B cell (primary cell): ENCODE results near the gene IFNL3. TPM values are rescaled to one million over a fixed set of nuclear protein-coding genes. Genes with fewer than 3 reads are reported as not detected.

Experiments used
- ATAC-seq: fragments of 200-7000 bp; cut with Tn5 transposase; one replicate; pipeline ENCODE4 v1.10.0; 2021; ENCODE audit warnings: low read depth, mild to moderate bottlenecking, moderate number of reproducible peaks, moderate library complexity
- CTCF ChIA-PET: fragments of 350-600 bp; sonication (Branson Sonifier 250); formaldehyde crosslinking; loops from one replicate; lab custom pipeline; 2021; ENCODE audit warnings: antibody characterized with exemption, inconsistent platforms; lab: Charles Lee
- POLR2A ChIA-PET: fragments of 350-600 bp; sonication (Branson Sonifier 250); formaldehyde crosslinking; loops from one replicate; lab custom pipeline; 2021; ENCODE audit warnings: antibody characterized with exemption; lab: Charles Lee
- DNase-seq: peaks from one replicate; pipeline ENCODE4 v3.0.0; 2013
- H2AFZ ChIP-seq: 2 replicates; pipeline ENCODE4 v1.6.1; 2012; ENCODE audit warnings: mild to moderate bottlenecking, low read depth, low read length; ENCODE audit not compliant: insufficient read depth, poor library complexity, severe bottlenecking
- H3K27ac ChIP-seq, 2 donors: 1 replicate in 1 of 2; 2 replicates in 1 of 2; pipeline ENCODE4 v1.5.1; 2012 to 2013; ENCODE audit warnings: low read length in 2 of 2, mild to moderate bottlenecking in 2 of 2, moderate library complexity in 1 of 2
- H3K27me3 ChIP-seq, 4 experiments: fragments of 200-600 bp in 1 of 4; sonication (generic) in 1 of 4; replicated peaks in 1 of 4; 1 replicate in 2 of 4; 2 replicates in 2 of 4; pipeline versions ENCODE4 v1.6.1 to v1.7.0; 2013 to 2016; ENCODE audit warnings: low read length in 3 of 4, mild to moderate bottlenecking in 2 of 4, mixed read lengths in 1 of 4, moderate library complexity in 1 of 4; ENCODE audit not compliant: insufficient read depth in 4 of 4, control insufficient read depth in 3 of 4; ENCODE audit errors: control extremely low read depth in 1 of 4
- H3K36me3 ChIP-seq, 2 experiments: replicated peaks in 1 of 2; 1 replicate in 1 of 2; 2 replicates in 1 of 2; pipeline versions ENCODE4 v1.6.1 to v1.7.1; 2013; ENCODE audit warnings: low read length in 1 of 2; ENCODE audit not compliant: insufficient read depth in 2 of 2, control insufficient read depth in 1 of 2; ENCODE audit errors: control extremely low read depth in 1 of 2, extremely low read depth in 1 of 2
- H3K4me1 ChIP-seq, 2 donors: fragments of 200-600 bp in 1 of 2; sonication (generic) in 1 of 2; 1 replicate in 1 of 2; 2 replicates in 1 of 2; pipeline versions ENCODE4 v1.5.1 to v1.6.1; 2013 to 2017; ENCODE audit warnings: low read length in 2 of 2; ENCODE audit not compliant: control insufficient read depth in 2 of 2, insufficient read depth in 2 of 2
- H3K4me2 ChIP-seq: replicated peaks from 2 replicates; pipeline ENCODE3; 2012; ENCODE audit warnings: mild to moderate bottlenecking, low read depth, low read length; ENCODE audit not compliant: poor library complexity, severe bottlenecking
- H3K4me3 ChIP-seq, 5 experiments: fragments of 200-600 bp in 1 of 5; sonication (generic) in 1 of 5; 1 replicate in 3 of 5; 2 replicates in 2 of 5; pipeline versions ENCODE4 v1.5.1 to v1.7.0; 2011 to 2016; ENCODE audit warnings: low read length in 4 of 5, mild to moderate bottlenecking in 4 of 5, low read depth in 2 of 5, control low read depth in 1 of 5, moderate library complexity in 1 of 5; ENCODE audit not compliant: insufficient read depth in 1 of 5; ENCODE audit errors: control extremely low read depth in 1 of 5, extremely low read depth in 1 of 5
- H3K79me2 ChIP-seq: fragments of 200-600 bp; sonication (generic); one replicate; pipeline ENCODE4 v1.6.0; 2016; ENCODE audit warnings: low read length; ENCODE audit not compliant: control insufficient read depth, insufficient read depth
- H3K9ac ChIP-seq: fragments of 200-600 bp; sonication (generic); 2 replicates; pipeline ENCODE4 v1.6.1; 2017; ENCODE audit warnings: mild to moderate bottlenecking, low read length, moderate library complexity
- H3K9me3 ChIP-seq, 3 donors: one replicate each; pipeline versions ENCODE4 v1.6.1 to v1.7.1; 2013; ENCODE audit warnings: low read length in 2 of 3; ENCODE audit not compliant: control insufficient read depth in 2 of 3, insufficient read depth in 1 of 3; ENCODE audit errors: control extremely low read depth in 1 of 3
- H4K20me1 ChIP-seq: 2 replicates; pipeline ENCODE4 v1.6.0; 2012; ENCODE audit warnings: mild to moderate bottlenecking, low read length; ENCODE audit not compliant: insufficient read depth, control insufficient read depth, poor library complexity, severe bottlenecking
- H3K27ac Mint-ChIP-seq: one replicate; pipeline ENCODE4 v1.8.0; 2021; ENCODE audit warnings: mixed read lengths
- H3K27me3 Mint-ChIP-seq: one replicate; pipeline ENCODE4 v1.8.0; 2021; ENCODE audit warnings: mixed read lengths
- H3K4me1 Mint-ChIP-seq: one replicate; pipeline ENCODE4 v1.8.0; 2021; ENCODE audit warnings: mixed read lengths
- H3K4me3 Mint-ChIP-seq: one replicate; pipeline ENCODE4 v1.8.0; 2021; ENCODE audit warnings: mixed read lengths
- H3K9me3 Mint-ChIP-seq: one replicate; pipeline ENCODE4 v1.8.0; 2022; ENCODE audit warnings: mixed read lengths; ENCODE audit not compliant: insufficient read depth
- EZH2 ChIP-seq: IDR thresholded peaks from 2 replicates; pipeline ENCODE4 v1.6.1; 2012; ENCODE audit warnings: borderline replicate concordance, low read depth, mild to moderate bottlenecking, moderate library complexity, low read length; ENCODE audit not compliant: insufficient read depth, poor library complexity, severe bottlenecking
- WGBS: methylation state at CpG from one replicate; pipeline ENCODE4 v1.1.5; 2013; ENCODE audit warnings: missing lambda C conversion rate; ENCODE audit not compliant: insufficient coverage; 5-methylcytosine and 5-hydroxymethylcytosine counted together
- intact Hi-C: fragments of 100-400 bp; cut with micrococcal nuclease; formaldehyde crosslinking; loops from one replicate; pipeline ENCODE4 v1.10.0; 2022
- polyA plus RNA-seq: library from polyadenylated mRNA; depleted of rRNA; stranded (reverse); fragments of >200 nt; gene quantifications from 2 replicates; pipeline ENCODE4 v1.2.3, GENCODE V29; 2012
- total RNA-seq, 2 donors: library from RNA; stranded (reverse); fragments of 120-200 nt in 1 of 2; gene quantifications; 1 replicate in 1 of 2; 2 replicates in 1 of 2; pipeline versions ENCODE4 v1.2.3 to v1.2.4, GENCODE V29; 2013 to 2022
- TF ChIP-seq, protein P1 (sequence below): fragments of 200-600 bp; IDR thresholded peaks from one replicate; pipeline ENCODE4 v1.8.0; 2022; ENCODE audit warnings: antibody characterized with exemption, mild to moderate bottlenecking

IFNL3 gene
- total and polyA plus RNA-seq, 2 donors (not counting 1 experiment from before 2014, with no cell fraction given), result not detected

GRCh38 chr19:39284032-39284431 lies 39.2 kb upstream of the IFNL3 start:
- H3K9me3 Mint-ChIP-seq, result peaks cover 4% of the 10 kb centered on the region
- Histone ChIP-seq H3K4me2 (no peak overlapping the region), H4K20me1 (no peaks in the 10 kb centered on the region), H3K4me3 (no peak overlapping the region), H3K27ac (no peak overlapping the region), H3K36me3 (no peaks in the 10 kb centered on the region), H3K4me1 (no peaks in the 10 kb centered on the region), H3K9ac (no peak overlapping the region), H3K27me3 (peaks cover 0 to 7% (median 0%) of the 10 kb centered on the region in 4 experiments), H2AFZ (no peak overlapping the region), H3K79me2 (no peaks in the 10 kb centered on the region), H3K9me3 (peaks cover 2 to 6% (median 5%) of the 10 kb centered on the region in 3 donors)
- DNase-seq (no peak), ATAC-seq (no peak)
- POLR2A ChIA-PET, result no interaction called here
- peaks cover 12% of the 10 kb centered on the region for H3K27me3 Mint-ChIP-seq
- H3K4me3 Mint-ChIP-seq, result no peak overlapping the region
- no peak for TF ChIP-seq EZH2
- TF ChIP-seq, protein P1, sequence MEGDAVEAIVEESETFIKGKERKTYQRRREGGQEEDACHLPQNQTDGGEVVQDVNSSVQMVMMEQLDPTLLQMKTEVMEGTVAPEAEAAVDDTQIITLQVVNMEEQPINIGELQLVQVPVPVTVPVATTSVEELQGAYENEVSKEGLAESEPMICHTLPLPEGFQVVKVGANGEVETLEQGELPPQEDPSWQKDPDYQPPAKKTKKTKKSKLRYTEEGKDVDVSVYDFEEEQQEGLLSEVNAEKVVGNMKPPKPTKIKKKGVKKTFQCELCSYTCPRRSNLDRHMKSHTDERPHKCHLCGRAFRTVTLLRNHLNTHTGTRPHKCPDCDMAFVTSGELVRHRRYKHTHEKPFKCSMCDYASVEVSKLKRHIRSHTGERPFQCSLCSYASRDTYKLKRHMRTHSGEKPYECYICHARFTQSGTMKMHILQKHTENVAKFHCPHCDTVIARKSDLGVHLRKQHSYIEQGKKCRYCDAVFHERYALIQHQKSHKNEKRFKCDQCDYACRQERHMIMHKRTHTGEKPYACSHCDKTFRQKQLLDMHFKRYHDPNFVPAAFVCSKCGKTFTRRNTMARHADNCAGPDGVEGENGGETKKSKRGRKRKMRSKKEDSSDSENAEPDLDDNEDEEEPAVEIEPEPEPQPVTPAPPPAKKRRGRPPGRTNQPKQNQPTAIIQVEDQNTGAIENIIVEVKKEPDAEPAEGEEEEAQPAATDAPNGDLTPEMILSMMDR, result no peak
- WGBS, result no CpG with 5 or more reads among the region's 1 CpG
- CTCF ChIA-PET, result no interaction called here
- intact Hi-C loops, result no loop called here
- H3K4me1 Mint-ChIP-seq, result no peaks in the 10 kb centered on the region
- no peak overlapping the region for H3K27ac Mint-ChIP-seq

- H3K36me3 ChIP-seq, result no peaks in the 10 kb centered on the region
- Mint-ChIP-seq H3K4me3 (no peak overlapping the region), H3K9me3 (peaks cover 4% of the 10 kb centered on the region), H3K27me3 (peaks cover 12% of the 10 kb centered on the region), H3K27ac (no peak overlapping the region), H3K4me1 (no peaks in the 10 kb centered on the region)
- H3K9ac ChIP-seq, result no peak overlapping the region
- ATAC-seq, result no peak
- H2AFZ ChIP-seq, result no peak overlapping the region
- H3K9me3 ChIP-seq, result peaks cover 2 to 6% (median 5%) of the 10 kb centered on the region in 3 donors
- H3K27me3 ChIP-seq, result peaks cover 0 to 7% (median 0%) of the 10 kb centered on the region in 4 experiments
- H3K79me2 ChIP-seq, result no peaks in the 10 kb centered on the region
- no peak for DNase-seq
- no CpG with 5 or more reads among the region's 1 CpG for WGBS
- H3K4me1 ChIP-seq, result no peaks in the 10 kb centered on the region
- H4K20me1 ChIP-seq, result no peaks in the 10 kb centered on the region
- TF ChIP-seq, protein P1, result no peak
- no peak for TF ChIP-seq EZH2
- CTCF ChIA-PET, result no interaction called here
- intact Hi-C loops, result no loop called here
- H3K4me2 ChIP-seq, result no peak overlapping the region
- no peak overlapping the region for H3K4me3 ChIP-seq
- no peak overlapping the region for H3K27ac ChIP-seq
- POLR2A ChIA-PET, result no interaction called here
Observed at GRCh38 chr19:39282021-39282420, 37.2 kb upstream of the IFNL3 start.
